ENCODE data around the gene E2F1.
A peak's percentile ranks its signal among the peaks of the same experiment; 100 is the strongest.

Gene E2F1

DNA sequence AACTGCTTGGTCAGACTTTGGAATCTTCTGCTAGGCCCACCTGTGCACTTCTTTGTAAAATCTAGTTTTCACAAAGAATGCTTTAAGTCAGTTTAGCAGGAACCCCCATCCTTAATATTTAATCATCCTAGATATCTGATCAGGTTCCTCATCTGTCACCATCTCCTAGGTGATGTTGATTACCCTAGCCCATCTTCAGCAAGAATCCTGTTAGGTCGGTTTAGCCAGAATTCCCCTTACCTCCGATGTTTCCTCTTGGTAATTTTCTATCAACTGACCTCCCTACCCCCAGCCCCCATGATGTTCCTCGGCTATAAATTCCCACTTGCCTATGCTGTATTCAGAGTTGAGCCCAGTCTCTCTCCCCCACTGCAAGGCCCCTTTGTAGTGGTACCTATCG, 42.9 kb upstream of the E2F1 start:
- TF ChIP-seq, protein P1, sequence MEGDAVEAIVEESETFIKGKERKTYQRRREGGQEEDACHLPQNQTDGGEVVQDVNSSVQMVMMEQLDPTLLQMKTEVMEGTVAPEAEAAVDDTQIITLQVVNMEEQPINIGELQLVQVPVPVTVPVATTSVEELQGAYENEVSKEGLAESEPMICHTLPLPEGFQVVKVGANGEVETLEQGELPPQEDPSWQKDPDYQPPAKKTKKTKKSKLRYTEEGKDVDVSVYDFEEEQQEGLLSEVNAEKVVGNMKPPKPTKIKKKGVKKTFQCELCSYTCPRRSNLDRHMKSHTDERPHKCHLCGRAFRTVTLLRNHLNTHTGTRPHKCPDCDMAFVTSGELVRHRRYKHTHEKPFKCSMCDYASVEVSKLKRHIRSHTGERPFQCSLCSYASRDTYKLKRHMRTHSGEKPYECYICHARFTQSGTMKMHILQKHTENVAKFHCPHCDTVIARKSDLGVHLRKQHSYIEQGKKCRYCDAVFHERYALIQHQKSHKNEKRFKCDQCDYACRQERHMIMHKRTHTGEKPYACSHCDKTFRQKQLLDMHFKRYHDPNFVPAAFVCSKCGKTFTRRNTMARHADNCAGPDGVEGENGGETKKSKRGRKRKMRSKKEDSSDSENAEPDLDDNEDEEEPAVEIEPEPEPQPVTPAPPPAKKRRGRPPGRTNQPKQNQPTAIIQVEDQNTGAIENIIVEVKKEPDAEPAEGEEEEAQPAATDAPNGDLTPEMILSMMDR (IDR thresholded peaks at IDR 0.05; ENCODE audit: insufficient read depth, low read depth, low read length, missing control alignments), result no peak
- H3K4me3 ChIP-seq (ENCODE audit: low read length), result no peak overlapping the region
- no peak for DNase-seq (ENCODE audit: low read depth)

DNA sequence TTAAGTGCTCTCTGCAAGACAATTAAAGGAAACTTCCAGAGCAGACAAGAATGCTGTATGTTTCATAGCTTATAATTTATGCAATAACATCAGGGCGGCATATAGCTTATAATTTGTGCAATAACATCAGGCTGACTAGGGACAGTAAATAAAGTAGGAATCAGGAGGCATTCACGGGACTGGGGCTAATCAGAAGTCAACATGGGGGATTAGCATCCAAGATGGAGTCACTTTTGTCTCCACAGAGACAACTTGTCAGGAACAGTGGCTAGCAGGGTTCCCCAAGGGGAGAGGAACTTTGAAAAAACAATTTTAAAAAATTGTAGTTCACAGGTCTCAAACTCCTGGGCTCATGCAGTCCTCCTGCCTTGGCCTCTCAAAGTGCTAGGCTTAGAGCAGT, 42.3 kb upstream of the E2F1 start:
- TF ChIP-seq, protein P1 (IDR thresholded peaks at IDR 0.05; ENCODE audit: insufficient read depth, low read depth, low read length, missing control alignments), result no peak
- no peak overlapping the region for H3K4me3 ChIP-seq (ENCODE audit: low read length)
- DNase-seq (ENCODE audit: low read depth), result no peak

DNA sequence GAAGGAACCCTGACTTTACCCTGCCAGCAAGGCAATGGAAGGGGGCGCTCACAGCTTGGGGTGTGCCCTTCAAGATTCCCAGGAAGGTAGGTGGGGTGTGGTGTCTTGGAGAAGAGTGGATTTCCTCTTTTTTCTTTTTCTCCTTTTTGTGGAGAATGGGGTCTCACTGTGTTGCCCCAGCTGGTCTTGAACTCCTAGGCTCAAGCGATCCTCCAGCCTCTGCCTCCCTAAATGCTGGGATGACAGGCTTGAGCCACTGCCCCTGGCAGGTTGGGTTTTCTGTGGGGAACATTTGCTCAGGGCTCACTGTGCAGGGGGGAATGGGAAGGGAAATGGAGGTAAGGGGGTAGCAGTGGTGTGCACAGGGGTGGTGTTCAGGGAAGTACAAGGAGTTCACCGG, 41.6 kb upstream of the E2F1 start:
- TF ChIP-seq, protein P1 (IDR thresholded peaks at IDR 0.05; ENCODE audit: insufficient read depth, low read depth, low read length, missing control alignments), result no peak
- H3K4me3 ChIP-seq (ENCODE audit: low read length), result no peak overlapping the region
- DNase-seq (ENCODE audit: low read depth), result no peak

DNA sequence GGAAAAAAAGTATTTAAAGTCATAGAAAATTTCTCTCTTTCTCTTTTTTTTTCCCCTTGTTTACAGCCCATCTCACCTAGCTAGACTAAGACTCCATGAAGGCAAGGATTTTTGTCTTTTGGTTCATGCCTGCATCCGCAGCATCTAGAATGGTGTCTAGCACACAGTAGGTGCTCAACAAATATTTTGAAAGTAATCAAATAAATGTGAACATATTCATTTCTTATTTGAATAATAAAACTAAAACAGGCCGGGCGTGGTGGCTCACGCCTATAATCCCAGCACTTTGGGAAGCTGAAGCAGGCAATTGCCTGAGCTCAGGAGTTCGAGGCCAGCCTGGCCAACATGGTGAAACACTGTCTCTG, 40.9 kb upstream of the E2F1 start:
- TF ChIP-seq, protein P1 (IDR thresholded peaks at IDR 0.05; ENCODE audit: insufficient read depth, low read depth, low read length, missing control alignments), result no peak
- no peak for DNase-seq (ENCODE audit: low read depth)

DNA sequence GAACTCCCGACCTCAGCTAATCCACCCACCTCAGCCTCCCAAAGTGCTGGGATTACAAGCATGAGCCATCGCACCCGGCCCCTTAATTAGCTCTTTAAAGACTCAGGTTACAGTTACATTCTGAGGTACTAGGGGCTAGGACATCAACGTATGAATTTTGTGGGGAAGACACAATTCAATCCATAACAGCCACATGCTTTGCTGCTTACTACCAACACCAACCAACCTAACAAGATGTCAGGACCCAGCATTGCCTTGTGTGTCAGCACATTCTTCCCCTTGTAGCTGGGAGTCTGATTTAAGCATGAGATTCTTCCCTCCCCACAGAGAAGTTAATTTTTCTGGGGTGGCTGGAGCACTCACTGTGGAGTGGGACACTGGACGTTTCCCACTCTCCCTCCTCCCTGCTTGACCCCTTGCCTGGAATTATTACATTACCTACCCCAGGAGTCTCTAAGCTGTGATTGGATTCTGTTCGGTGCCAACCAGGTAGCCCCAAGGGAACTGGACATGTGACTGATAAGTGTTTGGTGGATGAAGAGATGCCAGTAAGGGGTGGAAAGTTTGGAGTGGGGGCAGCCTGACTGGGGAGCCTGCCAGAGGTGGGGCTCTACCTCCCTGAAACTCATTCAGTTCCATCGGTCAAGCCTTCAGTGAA, 39.6 kb upstream of the E2F1 start:
- no peak for DNase-seq (ENCODE audit: low read depth)
- TF ChIP-seq, protein P1 (IDR thresholded peaks at IDR 0.05; ENCODE audit: insufficient read depth, low read depth, low read length, missing control alignments), result no peak
- no peak overlapping the region for H3K4me3 ChIP-seq (ENCODE audit: low read length)

More for the DNA sequence above, 40.9 kb upstream of the E2F1 start:
- H3K4me3 ChIP-seq (ENCODE audit: low read length), result no peak overlapping the region

DNA sequence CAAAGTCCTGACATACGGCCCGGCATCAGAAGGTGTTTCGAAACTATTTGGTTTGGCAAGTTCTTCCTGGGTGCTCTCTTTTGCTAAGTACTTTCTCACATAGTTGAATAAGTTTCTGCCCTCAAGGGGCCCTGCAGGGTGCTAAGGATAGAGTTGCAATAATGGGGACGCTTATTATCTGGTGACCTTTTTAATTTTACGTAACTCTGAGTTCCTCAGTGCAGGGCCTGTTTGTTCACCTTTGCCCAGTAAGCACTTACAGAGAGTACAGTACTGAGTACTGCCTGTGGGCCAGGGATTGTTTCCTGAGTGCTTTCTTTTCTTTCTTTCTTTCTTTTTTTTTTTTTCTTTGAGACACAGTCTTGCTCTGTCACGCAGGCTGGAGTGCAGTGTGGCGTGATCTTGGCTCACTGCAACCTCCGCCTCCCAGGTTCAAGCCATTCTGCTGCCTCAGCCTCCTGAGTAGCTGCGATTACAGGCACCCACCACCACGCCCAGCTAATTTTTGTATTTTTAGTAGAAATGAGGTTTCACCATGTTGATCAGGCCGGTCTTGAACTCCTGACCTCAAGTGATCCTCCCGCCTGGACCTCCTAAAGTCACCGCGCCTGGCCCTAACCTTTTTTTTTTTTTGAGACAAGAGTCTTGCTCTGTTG, 38.4 kb upstream of the E2F1 start:
- TF ChIP-seq, protein P1 (IDR thresholded peaks at IDR 0.05; ENCODE audit: insufficient read depth, low read depth, low read length, missing control alignments), result no peak
- H3K4me3 ChIP-seq (ENCODE audit: low read length), result no peak overlapping the region
- peak; percentile 65 for DNase-seq (ENCODE audit: low read depth)
